ENCODE results near the gene GRK1. TPM values are rescaled to one million over a fixed set of nuclear protein-coding genes. Genes with fewer than 3 reads are reported as not detected.

GRK1 gene
- total and polyA plus RNA-seq, 2 of the 13 experiments (the other 11 are each of a cell fraction or from before 2014, with no cell fraction given) = 0.07 to 0.12 TPM

- TF ChIP-seq HNF4G (IDR thresholded peaks at IDR 0.05; ENCODE audit: borderline replicate concordance, low read depth, low read length) = no peak
- no peak for TF ChIP-seq HNF4G (CRISPR knock-in tag; IDR thresholded peaks at IDR 0.05; ENCODE audit: borderline replicate concordance, low read depth)
- TF ChIP-seq MNT (IDR thresholded peaks at IDR 0.05) = peak; percentile 54
- CTCF ChIA-PET (ENCODE audit: low intra/inter-chr PET ratio, low total read pairs) = no interaction called here
Measured at GRCh38 chr13:113775451-113776145, 108.6 kb downstream of the GRK1 start.

GRCh38 chr13:113776231-113777125, 109.5 kb downstream of the GRK1 start:
- WGBS (ENCODE audit: low lambda C conversion rate) = 36% methylated on average over 16 of the region's 35 CpGs
- H3K9ac ChIP-seq (ENCODE audit: insufficient read depth, low read depth, low read length) = no peak overlapping the region

More at GRCh38 chr13:113775451-113776145, 108.6 kb downstream of the GRK1 start:
- no peaks in the 10 kb centered on the region for H3K36me3 ChIP-seq (replicated peaks in 1 of 2; ENCODE audit: control insufficient read depth in 1 of 2, insufficient read depth in 2 of 2, low read length in 2 of 2)
- 8% methylated on average over 4 of the region's 28 CpGs for WGBS (ENCODE audit: low lambda C conversion rate)
- BruUV-seq (replicated peaks) = no TSS peak
- ATAC-seq (no peak), DNase-seq (ENCODE audit: low spot score) (no peak), FAIRE-seq (no peak)
- POLR2A ChIA-PET = no interaction called here
- in situ Hi-C loops (cut with HindIII; ENCODE audit: extremely low pct_ligation_motif_present, low pct_unique_long_range_greater_than_20kb) = no loop called here
- H3K9ac ChIP-seq (ENCODE audit: insufficient read depth, low read depth, low read length) = no peak overlapping the region
- H3K4me3 ChIP-seq (replicated peaks in 1 of 3; ENCODE audit: insufficient read depth in 1 of 3, low read depth in 2 of 3, low read length in 3 of 3) = no peak overlapping the region
- H3K27me3 ChIP-seq (ENCODE audit: control insufficient read depth in 1 of 2, insufficient read depth in 2 of 2, low read length in 2 of 2) = peaks cover 0 to 13% of the 10 kb centered on the region in 2 experiments
- intact Hi-C loops (cut with micrococcal nuclease; ENCODE audit: unreplicated experiment) = no loop called here
- H2AFZ ChIP-seq (ENCODE audit: low read length) = no peak overlapping the region
- no peaks in the 10 kb centered on the region for H3K4me1 ChIP-seq (ENCODE audit: insufficient read depth, low read length)
- no peaks in the 10 kb centered on the region for H3K9me3 ChIP-seq (ENCODE audit: low read length)
- H4K20me1 ChIP-seq (ENCODE audit: insufficient read depth, low read length) = no peaks in the 10 kb centered on the region
- H3K27ac ChIP-seq (ENCODE audit: extremely low read length, insufficient read depth, low read length) = no peak overlapping the region
- no peak overlapping the region for H3K4me2 ChIP-seq (ENCODE audit: low read depth, low read length)
- H3K79me2 ChIP-seq (ENCODE audit: insufficient read depth, low read length) = no peaks in the 10 kb centered on the region

More at GRCh38 chr13:113776231-113777125, 109.5 kb downstream of the GRK1 start:
- H3K79me2 ChIP-seq (ENCODE audit: insufficient read depth, low read length) = no peaks in the 10 kb centered on the region
- ATAC-seq (no peak), DNase-seq (ENCODE audit: low spot score) (no peak), FAIRE-seq (no peak)
- no peak for TF ChIP-seq CBX2 (IDR thresholded peaks at IDR 0.05; ENCODE audit: low read depth, low read length)
- TF ChIP-seq CBX2 (CRISPR knock-in tag; IDR thresholded peaks at IDR 0.05; ENCODE audit: low read depth) = no peak
- TF ChIP-seq CEBPB (IDR thresholded peaks at IDR 0.05; ENCODE audit: borderline replicate concordance, low read depth, low read length) = no peak
- TF ChIP-seq SIN3A (IDR thresholded peaks at IDR 0.05; ENCODE audit: borderline replicate concordance, low read depth, low read length) = no peak
- no peak for TF ChIP-seq THYN1 (CRISPR knock-in tag; IDR thresholded peaks at IDR 0.05; ENCODE audit: borderline replicate concordance, low read depth)
- TF ChIP-seq ZNF20 (CRISPR knock-in tag; IDR thresholded peaks at IDR 0.05) = no peak
- no peak for TF ChIP-seq ZNF180 (CRISPR knock-in tag; IDR thresholded peaks at IDR 0.05; ENCODE audit: borderline replicate concordance, low read depth)
- TF ChIP-seq BCL3 (CRISPR knock-in tag; IDR thresholded peaks at IDR 0.05) = no peak
- intact Hi-C loops (cut with micrococcal nuclease; ENCODE audit: unreplicated experiment) (no loop called here), in situ Hi-C loops (cut with HindIII; ENCODE audit: extremely low pct_ligation_motif_present, low pct_unique_long_range_greater_than_20kb) (no loop called here)
- H3K4me3 ChIP-seq (replicated peaks in 1 of 3; ENCODE audit: insufficient read depth in 1 of 3, low read depth in 2 of 3, low read length in 3 of 3) = no peak overlapping the region
- no peaks in the 10 kb centered on the region for H3K4me1 ChIP-seq (ENCODE audit: insufficient read depth, low read length)
- no peak overlapping the region for H2AFZ ChIP-seq (ENCODE audit: low read length)
- H3K27ac ChIP-seq (ENCODE audit: extremely low read length, insufficient read depth, low read length) = no peak overlapping the region
- no TSS peak for BruUV-seq (replicated peaks)
- CTCF ChIA-PET (ENCODE audit: low intra/inter-chr PET ratio, low total read pairs) = no interaction called here
- H3K4me2 ChIP-seq (ENCODE audit: low read depth, low read length) = no peak overlapping the region
- H3K9me3 ChIP-seq (ENCODE audit: low read length) = no peaks in the 10 kb centered on the region
- H3K27me3 ChIP-seq (ENCODE audit: control insufficient read depth in 1 of 2, insufficient read depth in 2 of 2, low read length in 2 of 2) = peaks cover 0 to 13% of the 10 kb centered on the region in 2 experiments
- POLR2A ChIA-PET = no interaction called here
- H3K36me3 ChIP-seq (replicated peaks in 1 of 2; ENCODE audit: control insufficient read depth in 1 of 2, insufficient read depth in 2 of 2, low read length in 2 of 2) = no peaks in the 10 kb centered on the region
- H4K20me1 ChIP-seq (ENCODE audit: insufficient read depth, low read length) = no peaks in the 10 kb centered on the region

Data from HepG2 (cell line).